ENCODE results near the gene NSD2. TPM values are rescaled to one million over a fixed set of nuclear protein-coding genes. Genes with fewer than 3 reads are reported as not detected.

NSD2 gene
- total and polyA plus RNA-seq, 9 of the 15 experiments (the other 6 are each of a cell fraction or from before 2014, with no cell fraction given) = 6.4 to 126 (median 58.8) TPM

- Histone ChIP-seq H3K4me3 (no peak overlapping the region), H2AFZ (ENCODE audit: low read depth, low read length) (no peak overlapping the region), H3K27me3 (ENCODE audit: control insufficient read depth in 2 of 2, insufficient read depth in 2 of 2, low read length in 2 of 2) (no peaks in the 10 kb centered on the region), H3K27ac (ENCODE audit: extremely low read depth, low read depth, low read length) (no peak overlapping the region), H3K4me2 (ENCODE audit: insufficient read depth, low read length) (no peak overlapping the region), H4K20me1 (replicated peaks; ENCODE audit: control insufficient read depth, insufficient read depth, low read length) (peaks cover 13% of the 10 kb centered on the region; the same call in 1 of the 2 replicates), H3K9ac (ENCODE audit: insufficient read depth in 1 of 2, low read depth in 2 of 2, low read length in 2 of 2) (0 out of 4 replicates have a peak overlapping the region, but pooled peaks of 1 of the 2 experiments have one; percentile 33), H3K9me1 (ENCODE audit: control insufficient read depth, insufficient read depth, low read length) (no peaks in the 10 kb centered on the region), H3K4me1 (replicated peaks in 1 of 2; ENCODE audit: control insufficient read depth in 2 of 2, insufficient read depth in 2 of 2, low read length in 2 of 2) (peaks cover 0 to 4% of the 10 kb centered on the region in 2 experiments; a peak in 1 of 5 replicates), H3K79me2 (ENCODE audit: control insufficient read depth, insufficient read depth, low read length) (peaks cover 54% of the 10 kb centered on the region), H3K9me3 (replicated peaks; ENCODE audit: control insufficient read depth, insufficient read depth, low read depth, low read length) (no peaks in the 10 kb centered on the region), H3K36me3 (ENCODE audit: control insufficient read depth, insufficient read depth, low read length) (peaks cover 89% of the 10 kb centered on the region)
- FAIRE-seq (no peak), DNase-seq (ENCODE audit: extremely low read depth in 1 of 4, low spot score in 3 of 4) (peak in 1 of 4 experiments; percentile 14), ATAC-seq (peak; percentile 46; the same call in 1 of the 3 replicates)
- ChIA-PET POLR2A (interaction anchor here (0.6 to 1.3 kb wide), 4 partner anchors 9 to 26 kb away, joined by 3 to 5 read pairs (median 3); partner anchors contain the start of gene LETM1), CTCF (ENCODE audit: low intra/inter-chr PET ratio) (no interaction called here)
- in situ Hi-C loops (cut with MboI) = no loop called here
- BruUV-seq (replicated peaks) = no TSS peak
- intact Hi-C loops (cut with micrococcal nuclease) = no loop called here
- 0 out of 2 replicates have a peak, but pooled peaks have one; percentile 29 for TF ChIP-seq RBFOX2 (IDR thresholded peaks at IDR 0.05; ENCODE audit: low read depth, low read length)
- TF ChIP-seq U2AF1 (optimal IDR thresholded peaks at IDR 0.05; ENCODE audit: low read depth, low read length) = no peak
- no peak for TF ChIP-seq SAFB2 (IDR thresholded peaks at IDR 0.05; ENCODE audit: borderline replicate concordance, low read depth, low read length, severe bottlenecking)
- TF ChIP-seq POLR2G (IDR thresholded peaks at IDR 0.05; ENCODE audit: low read depth, low read length) = peak; percentile 33; the same call in 1 of the 2 replicates
- TF ChIP-seq ZNF232 (CRISPR knock-in tag; IDR thresholded peaks at IDR 0.05) = no peak
- TF ChIP-seq, protein P1, sequence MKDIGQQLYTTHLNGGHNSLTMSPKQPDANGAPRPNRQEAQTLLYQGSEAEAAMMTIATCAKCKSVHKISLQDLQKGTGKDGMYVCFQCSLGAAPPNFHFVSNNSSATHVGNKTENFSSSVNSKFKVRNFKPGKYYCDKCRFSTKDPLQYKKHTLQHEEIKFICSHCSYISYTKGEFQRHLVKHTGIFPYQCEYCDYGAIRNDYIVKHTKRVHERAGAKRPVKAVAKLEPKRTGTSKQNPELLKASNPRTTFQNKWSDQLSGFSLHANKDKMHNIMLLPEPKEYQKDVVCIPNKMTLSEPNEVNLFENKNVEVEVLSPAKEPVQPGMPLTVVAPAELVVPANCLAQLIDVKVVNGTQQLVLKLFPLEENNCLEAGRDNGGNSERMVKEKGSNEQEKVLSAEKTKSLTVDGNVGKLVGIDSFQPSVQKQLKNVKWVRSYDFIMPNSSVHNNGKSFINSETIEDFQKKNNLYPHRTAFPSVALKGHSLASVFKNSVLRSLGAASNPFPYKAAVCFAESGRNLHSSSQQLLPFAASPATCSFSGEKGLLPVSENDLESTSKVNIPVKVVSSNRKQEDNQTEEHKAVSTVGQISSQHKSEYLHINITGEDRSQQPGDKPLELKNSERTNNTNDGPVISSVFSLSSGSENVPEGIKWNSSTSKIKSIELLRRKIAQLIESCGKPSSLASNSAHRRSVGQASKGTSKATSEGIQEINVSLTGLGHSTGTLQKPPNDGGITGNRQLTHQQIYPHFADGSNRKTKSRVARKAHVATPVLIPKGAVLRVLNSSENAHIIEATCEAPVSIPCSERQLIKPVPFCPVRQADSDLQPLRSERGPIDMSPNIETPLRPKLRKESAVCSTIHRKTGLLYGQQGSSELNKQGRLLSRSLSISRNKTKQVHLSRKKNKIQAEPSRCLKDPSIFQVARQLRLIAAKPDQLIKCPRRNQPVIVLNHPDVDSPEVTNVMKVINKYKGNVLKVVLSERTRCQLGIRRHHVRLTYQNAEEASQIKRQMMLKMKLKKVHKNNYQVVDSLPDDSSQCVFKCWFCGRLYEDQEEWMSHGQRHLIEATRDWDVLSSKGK (CRISPR knock-in tag; IDR thresholded peaks at IDR 0.05) = no peak
- no peak for TF ChIP-seq RBM22 (IDR thresholded peaks at IDR 0.05; ENCODE audit: low read depth, low read length, poor library complexity, severe bottlenecking)
- no peak for TF ChIP-seq ZFX (CRISPR knock-in tag; IDR thresholded peaks at IDR 0.05)
- 92% methylated on average over 12 of the region's 13 CpGs for WGBS (ENCODE audit: insufficient coverage, low coverage, missing lambda C conversion rate)
Observed at GRCh38 chr4:1842339-1842895, 28.8 kb upstream of the NSD2 start.

Measured in K562 (cell line).